Peyer's patch (tissue), 4 donors: Measurements from ENCODE around the gene CNTNAP2. TPM values are rescaled to one million over a fixed set of nuclear protein-coding genes. Genes with fewer than 3 reads are reported as not detected.

Experiments
- DNase-seq, 3 donors: peaks; one replicate each; pipeline ENCODE4 v3.0.0-alpha.2; 2017 to 2019
- H3K27ac ChIP-seq, 4 donors: fragments of 200-600 bp; sonication (generic); one replicate each; pipeline ENCODE4 v1.5.1; 2016 to 2019
- H3K27me3 ChIP-seq, 2 donors: fragments of 200-600 bp; sonication (generic); one replicate each; pipeline ENCODE4 v1.5.1; 2019
- H3K36me3 ChIP-seq, 3 donors: fragments of 200-600 bp; sonication (generic); one replicate each; pipeline ENCODE4 v1.5.1; 2016 to 2019
- H3K4me1 ChIP-seq, 4 donors: fragments of 200-600 bp; sonication (generic); one replicate each; pipeline ENCODE4 v1.5.1; 2016 to 2019
- H3K4me3 ChIP-seq, 4 donors: fragments of 200-600 bp; sonication (generic); 1 replicate in 3 of 4; 2 replicates in 1 of 4; pipeline ENCODE4 v1.5.1; 2016 to 2019; ENCODE audit warnings: mild to moderate bottlenecking in 1 of 4
- H3K9me3 ChIP-seq, 4 donors: fragments of 200-600 bp; sonication (generic); one replicate each; pipeline ENCODE4 v1.5.1; 2016 to 2019; ENCODE audit warnings: mild to moderate bottlenecking in 1 of 4
- CTCF ChIP-seq, 6 experiments: fragments of 450-650 bp in 4 of 6; fragments of 200-600 bp in 2 of 6; sonication (generic) in 1 of 6; IDR thresholded peaks; one replicate each; pipeline ENCODE4 v1.5.1; 2017 to 2019; ENCODE audit warnings: antibody characterized with exemption in 6 of 6, mild to moderate bottlenecking in 3 of 6, moderate library complexity in 1 of 6
- POLR2A ChIP-seq, 2 donors: fragments of 450-650 bp; IDR thresholded peaks; one replicate each; pipeline ENCODE4 v1.5.1; 2017; ENCODE audit warnings: antibody characterized with exemption in 2 of 2, mild to moderate bottlenecking in 2 of 2, moderate library complexity in 2 of 2
- total RNA-seq, 4 donors: library from RNA; depleted of rRNA; stranded (reverse); fragments of >200 nt; gene quantifications; one replicate each; pipeline ENCODE4 v1.1.0, GENCODE V29; 2016

The CNTNAP2 gene
- total RNA-seq, 4 donors from 2014 or later: 1.5 to 4.9 (median 3.6) TPM

GRCh38 chr7:147968046-147968610 lies 1851.5 kb downstream of the CNTNAP2 start:
- Histone ChIP-seq H3K4me1 (no peaks in the 10 kb centered on the region), H3K9me3 (no peaks in the 10 kb centered on the region), H3K4me3 (no peak overlapping the region), H3K27ac (no peak overlapping the region), H3K36me3 (no peaks in the 10 kb centered on the region), H3K27me3 (no peaks in the 10 kb centered on the region)
- TF ChIP-seq CTCF (IDR thresholded peaks at IDR 0.05) (no peak), POLR2A (IDR thresholded peaks at IDR 0.05) (no peak)
- DNase-seq: no peak

- Histone ChIP-seq H3K27me3 (no peaks in the 10 kb centered on the region), H3K9me3 (no peaks in the 10 kb centered on the region), H3K4me3 (no peak overlapping the region), H3K36me3 (no peaks in the 10 kb centered on the region), H3K4me1 (no peaks in the 10 kb centered on the region), H3K27ac (no peak overlapping the region)
- TF ChIP-seq POLR2A (IDR thresholded peaks at IDR 0.05) (no peak), CTCF (IDR thresholded peaks at IDR 0.05) (no peak)
- DNase-seq: no peak
These were observed 1855.1 kb downstream of the CNTNAP2 start for GRCh38 chr7:147971606-147972110.

GRCh38 chr7:147978201-147978600 lies 1861.6 kb downstream of the CNTNAP2 start:
- Histone ChIP-seq H3K27me3 (no peaks in the 10 kb centered on the region), H3K4me3 (no peak overlapping the region), H3K4me1 (no peaks in the 10 kb centered on the region), H3K27ac (no peak overlapping the region), H3K9me3 (no peaks in the 10 kb centered on the region), H3K36me3 (no peaks in the 10 kb centered on the region)
- no peak for DNase-seq
- no peak for TF ChIP-seq POLR2A (IDR thresholded peaks at IDR 0.05)
- TF ChIP-seq CTCF (IDR thresholded peaks at IDR 0.05): no peak

- no peaks in the 10 kb centered on the region for H3K9me3 ChIP-seq
- no peak overlapping the region for H3K4me3 ChIP-seq
These were observed 1862.0 kb downstream of the CNTNAP2 start for GRCh38 chr7:147978651-147979050.

GRCh38 chr7:147980826-147981813 lies 1864.5 kb downstream of the CNTNAP2 start:
- Histone ChIP-seq H3K27me3 (no peaks in the 10 kb centered on the region), H3K36me3 (no peaks in the 10 kb centered on the region), H3K4me1 (no peaks in the 10 kb centered on the region), H3K27ac (no peak overlapping the region), H3K9me3 (no peaks in the 10 kb centered on the region), H3K4me3 (no peak overlapping the region)
- DNase-seq: no peak
- TF ChIP-seq CTCF (IDR thresholded peaks at IDR 0.05) (no peak), POLR2A (IDR thresholded peaks at IDR 0.05) (no peak)

More at GRCh38 chr7:147978651-147979050, 1862.0 kb downstream of the CNTNAP2 start:
- DNase-seq: no peak
- no peaks in the 10 kb centered on the region for H3K36me3 ChIP-seq
- H3K27me3 ChIP-seq: no peaks in the 10 kb centered on the region
- no peak overlapping the region for H3K27ac ChIP-seq
- no peak for TF ChIP-seq POLR2A (IDR thresholded peaks at IDR 0.05)
- no peaks in the 10 kb centered on the region for H3K4me1 ChIP-seq

- TF ChIP-seq CTCF (IDR thresholded peaks at IDR 0.05): no peak
- no peak for DNase-seq
These were observed 1865.7 kb downstream of the CNTNAP2 start for GRCh38 chr7:147982307-147982706.

More at GRCh38 chr7:147982307-147982706, 1865.7 kb downstream of the CNTNAP2 start:
- Histone ChIP-seq H3K27me3 (no peaks in the 10 kb centered on the region), H3K9me3 (no peaks in the 10 kb centered on the region), H3K36me3 (no peaks in the 10 kb centered on the region), H3K4me1 (no peaks in the 10 kb centered on the region), H3K4me3 (no peak overlapping the region), H3K27ac (no peak overlapping the region)
